Hematopoietic multipotent progenitor cell treated with erythropoietin and hydrocortisone succinate and interleukin-3 and kit ligand, for 17 days (in vitro differentiated cells): ENCODE measurements around the gene AHRR.
"Not testable (repeated sequence)": the region's sequence is repeated elsewhere in the genome, so short reads cannot be mapped to it uniquely, and the experiment has no call there.

ENCODE experiments used
- DNase-seq: peaks from one replicate; pipeline ENCODE4 v3.0.0-alpha.2; 2015; ENCODE audit warnings: low spot score

The AHRR gene

GRCh38 chr5:475704-476101 lies 154.2 kb downstream of the AHRR start:
- no peak for DNase-seq

GRCh38 chr5:476102-476813 lies 154.7 kb downstream of the AHRR start:
- DNase-seq: no peak

DNA sequence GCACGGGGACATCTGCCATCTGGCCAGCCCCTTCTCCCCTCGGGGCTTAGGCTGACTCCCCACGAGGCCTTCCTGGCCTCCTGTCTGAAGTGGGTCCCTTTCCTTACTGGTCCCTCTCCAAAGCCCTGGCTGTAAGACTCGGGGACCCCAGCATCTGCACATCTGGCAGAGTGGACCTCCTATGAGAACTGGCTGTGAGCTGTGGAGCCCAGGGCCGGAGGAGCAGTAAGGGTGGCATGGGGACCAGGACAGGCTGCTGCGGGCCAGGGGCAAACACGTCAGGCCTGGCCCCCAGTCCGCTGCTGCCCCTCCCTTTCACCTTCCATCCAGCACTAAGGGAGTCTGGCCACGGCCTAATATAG lies 155.3 kb downstream of the AHRR start:
- DNase-seq: no peak

GRCh38 chr5:477247-477646 lies 155.7 kb downstream of the AHRR start:
- no peak for DNase-seq

DNA sequence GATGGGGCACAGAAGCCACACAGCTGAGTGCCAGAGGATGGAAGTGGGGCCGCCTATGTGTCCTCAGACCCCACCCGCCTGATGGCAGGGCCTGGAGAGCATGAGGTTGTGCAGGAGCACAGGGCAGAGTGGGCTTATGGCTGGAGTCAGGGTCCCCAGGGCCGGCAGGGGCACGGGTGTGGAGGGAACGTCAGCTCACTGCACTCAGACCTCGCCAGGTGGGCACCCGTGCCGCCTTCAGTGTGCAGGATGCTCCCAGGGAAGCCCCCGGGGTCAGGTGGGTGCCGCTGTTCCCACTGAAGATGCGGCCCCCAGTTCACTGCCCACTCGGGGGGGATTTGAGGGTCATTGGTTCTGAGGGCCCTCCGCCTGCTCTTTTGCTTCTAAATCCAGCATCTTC lies 156.4 kb downstream of the AHRR start:
- DNase-seq: no peak

GRCh38 chr5:478369-478981 lies 157.0 kb downstream of the AHRR start:
- no peak for DNase-seq

DNA sequence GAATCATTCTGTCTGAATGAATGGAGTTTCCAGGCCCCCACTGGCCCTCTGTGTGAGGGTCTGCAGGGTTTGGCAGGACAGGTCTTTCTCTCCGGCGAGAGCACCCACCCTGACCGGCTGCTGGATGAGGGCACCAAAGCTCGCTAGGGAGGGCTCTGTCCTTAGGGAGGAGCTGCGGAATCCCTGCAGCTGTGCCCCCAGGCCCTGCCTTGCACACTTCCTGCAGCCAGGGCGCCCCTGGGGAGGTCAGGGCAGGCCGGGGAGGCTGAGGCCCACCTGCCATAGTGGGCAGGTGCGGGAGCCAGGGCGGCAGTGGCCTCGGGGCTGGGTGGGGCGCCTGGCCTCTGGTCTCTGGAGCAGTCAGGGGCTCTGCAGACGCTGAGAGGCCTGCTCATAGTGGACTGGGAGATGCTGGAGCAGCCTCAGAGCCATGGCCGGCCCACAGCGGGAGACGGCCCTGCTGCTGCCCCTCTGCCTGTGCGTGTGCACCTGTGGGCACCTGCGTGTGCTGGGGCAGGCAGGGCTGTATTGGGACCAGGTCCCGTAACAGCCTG lies 157.5 kb downstream of the AHRR start:
- DNase-seq: no peak

DNA sequence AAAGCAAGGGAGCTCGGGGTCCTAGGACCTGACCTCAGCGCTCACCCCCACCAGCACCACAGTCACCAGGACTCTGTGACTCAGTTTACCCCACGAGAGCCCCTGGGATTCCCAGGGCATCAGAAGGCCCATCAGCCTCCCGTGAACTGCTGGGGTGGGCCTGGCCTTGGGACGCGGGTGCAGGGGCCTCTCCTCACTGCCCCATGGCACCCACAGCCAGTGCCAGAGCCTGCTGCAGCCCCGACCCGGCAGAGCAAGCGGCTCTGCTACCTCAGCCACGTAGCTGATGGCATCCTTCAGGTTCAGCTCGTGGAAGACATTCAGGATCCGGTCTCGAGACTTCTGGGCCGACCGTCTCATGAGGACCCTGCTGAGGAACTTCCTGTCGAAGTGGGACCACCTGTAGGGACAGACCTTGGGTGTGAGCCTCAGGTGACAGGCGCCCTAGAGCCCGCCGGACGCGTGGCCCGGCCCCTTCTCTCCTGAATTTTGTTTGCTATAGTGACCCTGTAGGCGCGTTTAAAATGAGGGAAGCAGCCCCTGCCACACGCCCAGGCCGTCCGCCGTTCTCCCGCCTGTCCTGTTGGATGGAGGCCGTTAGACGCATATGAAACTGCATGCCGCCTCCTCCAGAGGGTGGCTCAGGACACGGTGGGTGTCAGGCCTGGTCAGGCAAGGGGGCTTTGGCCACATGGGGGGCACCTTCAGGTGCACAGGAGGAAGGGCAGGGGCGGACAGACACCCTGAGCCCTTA lies 158.2 kb downstream of the AHRR start:
- DNase-seq: no peak

DNA sequence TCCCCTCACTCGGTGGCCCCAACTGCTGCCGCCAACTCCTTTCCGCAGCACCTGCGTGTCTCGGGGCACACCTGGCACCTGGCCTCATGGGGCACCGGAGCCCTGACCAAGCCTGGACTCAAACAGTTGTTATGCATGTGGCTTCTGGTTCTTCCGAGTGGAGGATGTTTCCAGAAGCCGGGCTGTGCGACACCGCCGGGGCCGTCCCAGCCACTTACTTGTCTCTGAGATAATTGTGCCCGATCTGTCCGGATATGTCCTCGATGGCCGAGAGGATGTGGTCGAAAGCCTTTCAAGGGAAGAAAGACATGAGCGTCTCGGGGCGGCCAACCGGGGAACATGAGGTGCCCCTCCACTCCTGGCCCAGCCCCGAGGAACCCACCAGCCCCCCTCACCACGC lies 159.8 kb downstream of the AHRR start:
- no peak for DNase-seq

DNA sequence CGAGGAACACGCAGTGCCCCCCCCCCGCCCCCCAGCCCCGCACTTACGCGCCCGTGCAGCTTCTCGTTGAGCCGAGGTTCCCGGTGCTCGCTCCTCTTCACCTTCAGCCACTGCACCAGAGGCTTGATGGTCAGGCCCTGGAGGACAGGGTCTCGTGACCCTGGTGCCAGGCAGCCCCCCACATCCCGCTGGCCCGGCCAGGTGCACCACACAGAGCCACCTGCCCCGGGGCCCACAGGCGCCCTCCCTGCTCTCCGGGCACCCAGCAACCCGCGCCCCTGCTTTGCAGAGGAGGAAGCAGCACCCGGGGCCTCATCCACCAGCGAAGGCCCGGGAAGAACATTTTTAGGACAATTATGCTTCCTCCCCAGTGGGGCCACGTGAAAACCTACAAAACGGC lies 160.5 kb downstream of the AHRR start:
- DNase-seq: no peak

DNA sequence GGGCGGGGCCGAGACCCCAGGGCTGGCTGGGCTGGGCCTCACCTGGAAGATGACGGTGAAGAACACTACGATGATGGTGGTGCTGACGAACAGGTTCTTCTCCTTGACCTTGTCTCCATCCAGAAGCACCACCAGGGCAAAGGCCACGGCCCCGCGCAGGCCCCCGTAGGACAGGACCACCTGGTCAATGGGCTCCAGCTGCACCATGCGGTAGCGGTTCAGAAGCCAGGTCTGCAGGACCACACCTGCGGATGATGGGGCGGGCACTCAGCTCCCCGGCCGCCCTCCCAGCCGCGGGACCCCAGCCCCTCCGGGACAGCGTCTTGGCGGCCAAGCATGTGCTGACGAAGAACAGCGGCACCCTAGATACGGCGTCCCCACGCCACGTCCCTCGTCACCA lies 161.0 kb downstream of the AHRR start:
- no peak for DNase-seq

DNA sequence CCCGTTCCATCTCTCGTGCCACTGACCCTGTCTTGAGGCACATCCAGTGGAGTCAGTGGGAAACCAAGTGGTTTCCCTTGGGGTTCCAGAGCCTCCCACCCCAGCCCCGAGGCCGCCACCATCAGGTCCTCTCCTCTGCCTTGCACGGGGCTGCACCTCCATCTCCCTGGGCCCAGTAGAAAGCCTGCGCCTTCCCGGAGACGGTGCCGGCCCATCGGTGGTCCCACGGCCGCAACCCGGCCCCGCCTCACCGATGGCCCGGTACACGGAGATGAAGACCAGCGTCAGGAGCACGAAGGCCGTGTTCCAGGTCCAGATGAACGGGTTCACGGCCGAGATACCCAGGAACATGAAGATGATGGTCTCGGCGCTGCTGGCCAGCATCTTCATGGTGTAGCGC lies 161.5 kb downstream of the AHRR start:
- DNase-seq: no peak

DNA sequence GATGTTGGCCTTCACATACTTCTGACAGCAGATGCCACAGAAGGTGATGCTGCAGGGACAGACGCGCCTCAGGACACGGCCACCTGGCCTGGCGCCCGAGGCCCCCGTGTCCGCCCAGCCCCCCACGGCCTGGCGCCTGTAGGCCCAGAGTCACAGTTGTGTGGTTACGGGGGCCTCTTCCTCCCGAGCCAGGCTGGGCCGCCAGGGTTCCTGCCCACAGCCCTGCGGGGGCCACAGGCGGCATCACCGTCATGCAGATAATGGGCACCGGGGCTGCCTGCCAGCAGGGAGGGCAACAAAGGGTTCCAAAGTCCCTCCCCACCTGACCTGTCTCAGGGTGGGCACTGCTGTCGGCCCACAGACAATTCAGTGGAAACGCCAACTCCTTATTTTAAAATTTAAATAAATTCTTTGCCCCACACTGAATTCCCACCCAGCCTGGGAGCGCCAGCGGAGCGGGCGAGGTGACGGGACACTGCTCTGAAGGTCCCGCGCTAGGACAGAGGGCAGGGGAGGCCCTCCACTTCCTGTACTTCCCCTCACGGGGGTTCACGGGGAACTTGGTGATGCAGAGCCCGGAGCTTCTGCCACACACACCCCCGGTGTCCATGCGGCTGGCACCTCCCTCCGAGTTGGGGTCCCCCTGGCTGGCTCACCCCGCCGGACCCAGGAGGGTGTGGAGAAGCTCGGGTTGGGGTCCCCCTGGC lies 162.1 kb downstream of the AHRR start:
- DNase-seq: no peak

- DNase-seq: no peak
Observed at GRCh38 chr5:484556-484955, 163.0 kb downstream of the AHRR start.

GRCh38 chr5:485113-485945 lies 163.8 kb downstream of the AHRR start:
- DNase-seq: no peak

GRCh38 chr5:485946-486491 lies 164.5 kb downstream of the AHRR start:
- DNase-seq: no peak

- not testable (repeated sequence) for DNase-seq
Observed at GRCh38 chr5:486597-486996, 165.1 kb downstream of the AHRR start.
